ENCODE measurements around the gene ZNF397. TPM values are rescaled to one million over a fixed set of nuclear protein-coding genes. Genes with fewer than 3 reads are reported as not detected.

Gene ZNF397
- total RNA-seq, result 14.1 and 16.9 TPM in 2 replicates

DNA sequence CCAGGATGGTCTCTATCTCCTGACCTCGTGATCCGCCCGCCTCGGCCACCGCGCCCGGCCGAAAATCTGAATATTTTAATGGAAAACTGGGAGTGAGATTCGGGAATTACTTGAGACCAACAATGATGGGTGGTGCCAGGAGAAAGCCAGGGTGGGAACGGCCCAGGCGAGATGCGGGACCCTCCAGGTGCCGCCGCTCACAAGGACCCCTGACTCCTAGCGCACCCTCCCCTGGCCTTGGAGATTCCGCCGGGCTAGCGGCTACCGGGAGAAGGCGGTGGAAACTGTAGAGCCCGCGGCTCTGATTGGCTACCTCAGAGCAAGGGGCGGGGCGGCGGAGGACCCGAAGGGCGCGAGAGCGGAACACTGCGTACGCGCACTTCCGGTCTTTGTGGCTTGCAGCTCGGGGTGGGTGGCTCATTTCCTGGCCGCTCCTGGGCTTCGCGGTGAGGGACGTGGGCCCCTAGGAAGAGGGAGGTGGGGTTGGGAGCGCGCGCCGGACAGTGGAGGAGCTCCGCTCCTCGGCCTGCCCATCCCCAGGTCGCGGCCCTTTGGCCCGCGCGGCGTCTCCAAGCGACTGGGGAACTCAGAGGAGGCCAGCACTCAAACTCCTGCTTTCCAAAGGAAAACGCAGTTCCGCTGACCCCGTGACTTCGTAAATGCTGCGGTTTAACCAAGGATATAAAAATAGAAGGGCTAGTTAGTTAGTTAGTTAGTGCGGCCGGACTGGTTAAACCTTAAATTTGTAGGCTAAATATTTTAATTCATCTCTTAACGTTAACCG, at the start of gene ZNF397:
Gene ZNF397, plus strand, starts transcription at position 371 of the 784 bp plus-strand sequence. CDS start 1,437 bp downstream, outside the sequence.

DNA sequence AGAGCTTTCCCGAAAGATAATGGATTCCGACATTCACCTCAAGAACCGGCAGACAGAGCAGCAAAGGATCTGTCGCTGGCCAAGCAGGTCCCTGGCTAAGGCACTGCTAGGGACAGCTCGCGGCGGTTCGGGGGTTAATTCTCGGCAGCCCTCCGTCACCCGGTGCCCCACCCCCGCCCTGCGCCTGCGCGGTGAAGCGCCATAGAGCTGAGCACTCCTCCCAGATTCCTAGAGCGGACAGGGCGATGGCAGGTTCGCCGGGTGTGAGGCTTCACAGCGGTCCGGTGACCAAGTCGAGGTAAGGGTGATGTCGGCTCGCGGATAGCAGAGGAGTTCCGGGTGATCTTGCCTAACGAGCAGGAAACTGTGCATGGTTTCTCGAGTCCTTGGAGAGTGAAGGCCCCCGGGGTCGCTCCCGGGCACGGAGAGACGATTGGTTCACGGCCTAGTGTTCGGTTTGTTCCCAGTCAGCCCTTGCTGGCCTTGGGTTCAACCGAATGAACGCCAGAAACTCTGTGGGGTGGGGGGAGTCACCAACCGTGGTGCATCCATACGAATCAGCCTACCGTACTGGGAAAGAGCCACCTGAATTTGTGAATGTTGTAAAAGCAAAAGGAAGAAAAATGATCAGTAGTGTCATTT, 49.4 kb downstream of the ZNF397 start, which contains the start of gene ZSCAN30:
Gene ZSCAN30, minus strand, starts transcription at position 136 of the 642 bp plus-strand sequence. CDS start 25,877 bp downstream, outside the sequence.

Other genes with a start within 250 kb of the ZNF397 start
- gene MAPRE2, start 199.6 kb upstream of the ZNF397 start, total RNA-seq, result 7.1 and 11.7 TPM in 2 replicates
- gene ZSCAN30, start 49.2 kb downstream of the ZNF397 start, total RNA-seq, result 14.5 and 15.1 TPM in 2 replicates
- gene ZNF24, start 103.4 kb downstream of the ZNF397 start, total RNA-seq, result 25.7 and 26.3 TPM in 2 replicates
- 2.8 and 3.1 TPM in 2 replicates for gene ZNF396, start 136.3 kb downstream of the ZNF397 start, total RNA-seq

Data from smooth muscle cell of bladder (primary cell).